CD4-positive, alpha-beta T cell treated with Interleukin-6 at 100 ng/mL for 8 hours (primary cell): Measurements from ENCODE around the gene GATC.
"Not testable (repeated sequence)": the region's sequence is repeated elsewhere in the genome, so short reads cannot be mapped to it uniquely, and the experiment has no call there.

Experiments used
- DNase-seq: peaks from one replicate; pipeline ENCODE4 v3.0.0-alpha.2; 2020; ENCODE audit warnings: mixed read lengths, low spot score

GATC gene

DNA sequence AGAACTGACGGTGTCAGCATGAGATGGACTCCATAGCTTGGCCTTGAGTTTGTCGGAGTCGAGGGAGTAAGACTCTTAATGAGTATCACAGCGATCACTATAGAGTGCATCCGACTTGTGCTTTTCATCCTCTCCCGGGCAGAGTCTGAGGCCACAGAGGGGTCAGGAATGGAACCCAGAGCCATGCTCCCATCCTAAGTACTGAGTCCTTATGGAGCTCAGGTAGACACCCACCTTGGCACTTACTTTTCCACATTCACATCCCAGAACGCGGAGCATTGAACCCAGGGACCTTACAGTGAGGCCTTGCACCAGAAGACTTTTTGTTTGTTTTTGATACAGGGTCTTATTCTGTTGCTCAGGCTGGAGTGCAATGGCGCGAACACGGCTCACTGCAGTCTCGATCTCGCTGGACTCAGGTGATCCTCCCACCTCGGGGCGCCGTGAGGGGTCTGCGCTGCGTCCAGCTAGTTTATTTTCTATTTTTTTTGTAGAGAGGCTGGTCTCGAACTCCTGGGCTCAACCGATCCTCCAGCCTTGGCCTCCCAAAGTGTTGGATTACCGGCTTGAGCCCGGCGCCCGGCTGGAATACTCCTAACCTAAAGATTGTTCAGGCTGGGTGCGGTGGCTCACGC is 24.0 kb downstream of the GATC start:
- no peak for DNase-seq

GRCh38 chr12:120472521-120472920 is 26.3 kb downstream of the GATC start:
- DNase-seq: no peak

DNA sequence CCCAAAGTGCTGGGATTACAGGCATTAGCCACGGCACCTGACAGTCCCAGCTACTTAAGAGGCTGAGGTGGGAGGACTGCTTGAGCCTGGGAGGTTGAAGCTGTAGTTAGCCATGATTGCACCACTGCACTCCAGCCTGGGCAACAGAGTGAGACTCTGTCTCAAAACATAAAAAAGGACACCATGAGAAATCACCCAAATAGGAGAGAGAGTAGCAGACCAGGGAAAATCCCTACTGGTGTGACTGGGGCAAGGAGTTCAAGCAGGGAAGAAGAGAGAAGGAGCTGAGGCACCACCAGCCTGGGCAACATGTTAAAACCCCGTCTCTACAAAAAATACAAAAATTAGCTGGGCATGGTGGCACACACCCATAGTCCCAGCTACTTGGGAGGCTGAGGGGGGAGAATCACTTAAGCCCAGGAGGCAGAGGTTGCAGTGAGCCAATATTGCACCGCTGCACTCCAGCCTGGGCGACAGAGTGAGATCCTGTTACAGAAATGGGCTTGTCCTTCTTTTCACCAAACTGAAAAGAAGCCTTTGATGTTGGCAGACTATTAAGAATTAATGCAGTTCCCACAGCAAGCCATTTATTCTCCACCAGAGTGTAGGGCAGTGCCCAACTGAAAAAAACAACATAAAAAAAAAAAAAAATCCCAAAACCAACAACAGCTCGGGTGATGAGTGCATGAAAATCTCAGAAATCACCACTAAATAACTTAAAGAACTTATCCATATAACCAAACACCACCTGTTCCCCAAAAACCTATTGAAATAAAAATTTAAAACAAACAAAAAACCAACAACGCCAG is 27.8 kb downstream of the GATC start:
- DNase-seq: no peak

DNA sequence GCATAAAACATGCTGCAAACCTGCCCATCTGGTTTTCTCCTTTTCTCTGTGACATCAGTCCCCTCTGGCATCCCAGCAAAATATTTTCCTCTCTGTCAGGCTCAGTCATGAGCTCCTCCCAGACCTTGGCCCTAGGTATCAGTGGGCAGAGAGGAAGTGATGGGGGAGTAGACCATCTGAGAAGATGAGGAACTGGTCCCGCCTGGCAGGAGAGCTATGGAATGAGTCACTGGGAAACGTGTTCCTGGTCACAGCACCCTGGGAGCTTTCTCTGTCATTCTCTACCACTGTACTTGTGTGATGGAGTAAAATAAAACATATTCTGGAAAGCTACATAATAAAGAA is 28.3 kb downstream of the GATC start:
- no peak for DNase-seq

DNA sequence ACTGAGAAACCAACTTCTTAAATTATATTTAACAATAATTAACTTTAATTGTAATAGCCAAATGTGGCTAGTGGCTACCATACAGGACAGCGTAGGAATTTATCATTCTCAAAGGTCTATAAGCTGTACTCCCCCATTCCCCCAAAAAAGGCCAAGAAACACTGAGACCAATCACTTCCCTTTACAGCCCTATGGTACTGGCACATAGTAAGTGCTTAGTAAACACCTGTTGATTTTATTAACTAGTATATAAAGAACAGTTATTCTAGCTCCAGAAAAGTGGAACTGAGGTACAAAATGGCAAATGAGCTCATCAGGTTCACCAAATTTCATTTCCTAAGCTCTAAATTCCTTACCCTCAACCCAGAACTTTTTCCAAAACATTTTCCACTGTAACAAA is 29.4 kb downstream of the GATC start:
- no peak for DNase-seq

- no peak for DNase-seq
Observed at GRCh38 chr12:120479458-120479857, 33.2 kb downstream of the GATC start.

DNA sequence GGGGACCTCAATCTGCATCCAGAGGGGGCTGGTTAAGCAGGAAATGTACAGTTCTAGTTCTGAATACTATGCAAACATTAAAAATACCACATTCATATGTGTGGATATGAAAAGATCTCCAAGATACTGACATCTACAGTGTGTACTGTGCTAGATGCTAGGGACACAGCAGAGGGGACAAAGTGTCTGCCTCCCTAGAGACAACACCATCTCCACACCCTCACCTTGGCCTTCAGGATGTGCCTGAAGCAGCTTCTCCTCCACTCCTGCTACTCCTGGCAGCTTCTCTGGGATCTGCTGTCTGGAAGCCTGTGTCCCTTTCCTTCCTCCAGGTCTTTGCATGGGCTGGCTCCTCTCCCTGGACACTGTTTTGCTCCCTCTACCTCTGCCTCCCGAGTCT is 34.0 kb downstream of the GATC start:
- DNase-seq: no peak

- no peak for DNase-seq
Observed at GRCh38 chr12:120481022-120481767, 35.0 kb downstream of the GATC start.

DNA sequence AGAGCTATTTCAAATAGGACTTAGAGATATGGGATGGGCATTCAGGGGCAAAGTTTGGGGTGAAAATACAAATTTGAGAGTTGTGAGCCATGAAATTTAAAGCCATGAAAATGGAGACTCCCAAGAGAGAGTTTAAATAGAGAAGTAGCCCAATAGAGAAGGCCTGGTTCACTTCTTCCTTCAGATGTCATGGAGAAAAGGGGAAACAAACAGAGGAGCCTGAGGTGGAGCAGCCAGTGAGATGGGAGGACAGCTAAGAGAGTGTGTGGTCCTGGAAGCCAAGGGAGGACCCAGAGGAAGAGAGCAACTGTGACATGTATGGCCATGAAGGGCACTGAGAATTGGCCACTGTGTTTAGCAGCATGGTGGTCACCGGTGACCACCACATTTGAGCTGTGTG is 37.4 kb downstream of the GATC start:
- DNase-seq: no peak

DNA sequence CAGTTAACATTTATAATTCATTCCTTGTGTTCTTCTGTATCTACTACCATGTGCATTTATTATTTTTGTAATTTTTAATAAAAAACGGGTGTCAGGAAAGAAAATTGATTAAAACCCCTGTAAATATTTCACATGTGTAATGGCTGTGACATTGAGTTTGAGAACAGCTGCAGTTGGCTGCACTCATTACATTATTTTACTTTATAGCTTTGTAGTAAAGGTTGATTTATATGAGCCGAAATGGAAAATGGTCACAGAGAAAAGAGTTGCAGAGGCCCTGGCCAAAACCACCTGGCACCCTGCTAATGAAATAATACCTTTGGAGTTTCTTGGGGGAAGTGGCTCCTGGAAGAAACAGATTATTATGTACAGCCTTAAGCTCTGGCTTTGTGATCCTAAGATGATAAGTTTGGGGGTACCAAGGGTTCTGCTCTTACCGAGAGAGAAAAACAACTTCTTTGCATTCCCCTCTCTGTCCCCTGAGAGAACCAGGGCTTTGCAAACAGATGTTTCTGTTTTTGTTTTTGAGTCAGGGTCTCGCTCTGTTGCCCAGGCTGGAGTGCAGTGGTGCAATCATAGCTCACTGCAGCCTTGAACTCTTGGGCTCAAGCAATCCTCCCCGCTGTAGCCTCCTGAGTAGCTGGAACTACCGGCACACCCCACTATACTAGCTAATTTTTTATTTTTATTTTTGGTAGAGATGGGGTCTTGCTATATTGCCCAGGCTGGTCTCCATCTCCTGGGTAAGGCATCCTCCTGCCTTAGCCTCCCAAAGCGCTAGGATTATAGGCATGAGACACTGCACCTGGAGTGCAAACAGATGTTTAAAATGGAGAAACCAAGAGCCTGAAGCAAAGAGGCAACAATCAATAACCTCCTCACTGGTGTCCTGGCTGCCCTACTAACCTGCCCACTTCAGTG is 40.0 kb downstream of the GATC start:
- no peak for DNase-seq

DNA sequence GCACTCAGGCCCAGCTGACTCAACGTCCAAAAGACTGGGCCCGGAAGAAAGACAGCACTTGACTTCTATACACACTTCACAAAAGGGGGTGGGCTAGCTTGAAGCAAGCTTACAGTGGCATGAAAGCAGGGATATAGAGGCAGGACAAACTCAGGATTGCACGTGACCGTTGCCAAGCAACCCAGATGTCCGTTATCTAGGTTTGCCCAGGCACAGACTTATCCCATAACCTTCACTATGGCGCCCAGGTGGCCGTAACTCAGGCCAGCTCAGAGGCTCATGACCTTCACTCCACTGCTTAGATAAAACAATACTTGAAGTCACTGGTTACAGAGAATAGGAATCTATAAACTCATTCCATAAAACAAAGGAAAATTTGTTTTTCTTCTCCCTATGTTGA is 41.3 kb downstream of the GATC start:
- not testable (repeated sequence) for DNase-seq

GRCh38 chr12:120488057-120488640 is 41.9 kb downstream of the GATC start:
- no peak for DNase-seq

GRCh38 chr12:120489018-120489417 is 42.8 kb downstream of the GATC start:
- DNase-seq: no peak

DNA sequence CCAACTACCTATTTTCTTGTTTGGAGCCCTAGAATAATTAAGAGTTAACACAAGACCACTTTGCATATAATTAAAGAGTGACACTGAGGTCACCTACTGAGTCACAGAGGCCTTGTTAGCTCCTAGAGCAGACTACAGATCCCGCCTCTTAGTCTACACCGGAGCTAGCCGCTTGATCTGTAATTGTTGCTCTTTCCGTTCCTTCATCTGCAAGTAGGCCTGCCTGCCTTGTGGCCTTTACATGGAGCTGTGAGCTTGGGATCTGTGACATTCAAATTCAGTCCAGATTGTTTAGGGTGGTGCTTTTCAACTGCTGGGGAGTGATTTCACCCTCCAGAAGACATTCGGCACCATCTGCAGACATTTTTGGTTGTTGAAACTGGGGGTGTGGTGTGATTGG is 44.1 kb downstream of the GATC start:
- no peak for DNase-seq

GRCh38 chr12:120490833-120491512 is 44.7 kb downstream of the GATC start:
- DNase-seq: no peak

- no peak for DNase-seq
Observed at GRCh38 chr12:120495186-120495730, 49.0 kb downstream of the GATC start.

DNA sequence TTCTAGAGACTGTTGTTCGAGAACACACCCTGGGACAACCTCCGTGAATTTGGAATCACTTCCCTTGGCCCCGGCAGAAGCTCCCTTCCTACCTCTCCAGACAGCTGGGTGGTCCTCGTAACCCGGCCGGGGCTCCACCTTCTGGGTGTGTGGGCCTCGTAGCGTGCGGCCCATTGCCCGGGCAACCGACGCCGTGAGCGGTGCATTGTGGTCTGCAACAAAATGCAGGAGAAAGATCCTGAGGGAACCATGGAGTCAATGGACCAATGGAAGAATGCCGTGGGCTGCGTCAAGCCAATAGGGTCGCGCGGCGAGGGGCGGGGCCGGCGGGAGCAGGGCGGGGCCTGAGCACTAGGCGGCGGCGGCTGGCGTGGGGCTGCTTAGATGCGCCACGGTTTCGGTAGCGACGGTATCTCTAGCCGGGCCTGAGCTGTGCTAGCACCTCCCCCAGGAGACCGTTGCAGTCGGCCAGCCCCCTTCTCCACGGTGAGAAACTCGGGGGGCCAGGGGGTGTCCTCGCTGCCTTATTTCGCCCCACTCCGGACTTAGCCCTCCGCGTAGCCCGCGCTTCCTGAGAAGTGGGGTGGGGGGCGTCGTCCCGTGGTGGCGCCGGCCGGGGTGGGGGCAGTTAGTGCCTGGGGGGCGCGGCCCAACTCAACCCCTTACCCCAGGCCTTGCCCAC is 49.6 kb downstream of the GATC start, which contains the start of gene DYNLL1:
Gene DYNLL1, plus strand, starts transcription at position 383 of the 682 bp plus-strand sequence. CDS start 309 bp downstream, outside the sequence.
- peak; percentile 95 for DNase-seq

- DNase-seq: peak; percentile 47
Observed at GRCh38 chr12:120496413-120497340, 50.4 kb downstream of the GATC start.
